WTC11 (cell line): ENCODE measurements around the gene PROM2. TPM values are rescaled to one million over a fixed set of nuclear protein-coding genes. Genes with fewer than 3 reads are reported as not detected.

ENCODE experiments used
- ATAC-seq: fragments of 200-7000 bp; cut with Tn5 transposase; 2 replicates; pipeline ENCODE4 v1.10.0; 2021; ENCODE audit warnings: mild to moderate bottlenecking, moderate library complexity
- CTCF ChIA-PET: fragments of 300-600 bp; sonication (Branson Sonifier 250); formaldehyde crosslinking; loops from one replicate; lab custom pipeline; 2021; ENCODE audit warnings: antibody characterized with exemption; lab: Charles Lee
- POLR2A ChIA-PET: fragments of 350-600 bp; sonication (Branson Sonifier 250); formaldehyde crosslinking; loops from one replicate; lab custom pipeline; 2021; ENCODE audit warnings: antibody characterized with exemption; lab: Charles Lee
- DNase-seq: peaks from one replicate; pipeline ENCODE4 v3.0.0; 2021; ENCODE audit warnings: low spot score
- H3K27ac Mint-ChIP-seq: 2 replicates; pipeline ENCODE4 v1.8.0; 2021; ENCODE audit warnings: mixed read lengths
- H3K27me3 Mint-ChIP-seq: 2 replicates; pipeline ENCODE4 v1.8.0; 2021; ENCODE audit warnings: low read depth, mild to moderate bottlenecking, moderate library complexity, mixed read lengths
- H3K36me3 Mint-ChIP-seq: 2 replicates; pipeline ENCODE4 v1.8.0; 2021; ENCODE audit warnings: mixed read lengths
- H3K4me1 Mint-ChIP-seq: 2 replicates; pipeline ENCODE4 v1.8.0; 2022; ENCODE audit warnings: mixed read lengths
- H3K4me3 Mint-ChIP-seq: 2 replicates; pipeline ENCODE4 v1.8.0; 2021; ENCODE audit warnings: mild to moderate bottlenecking, moderate library complexity, mixed read lengths
- H3K9me3 Mint-ChIP-seq: 2 replicates; pipeline ENCODE4 v1.8.0; 2021; ENCODE audit warnings: mixed read lengths
- ATF1 ChIP-seq: sonication (generic); formaldehyde crosslinking; IDR thresholded peaks from 2 replicates; pipeline ENCODE4 v1.8.1; 2023; ENCODE audit warnings: mild to moderate bottlenecking, moderate library complexity, missing genetic modification reagents
- CREM ChIP-seq: sonication (generic); formaldehyde crosslinking; IDR thresholded peaks from 2 replicates; pipeline ENCODE4 v1.8.1; 2022; ENCODE audit warnings: mild to moderate bottlenecking, missing genetic modification reagents, moderate library complexity
- GABPB1 ChIP-seq: sonication (generic); formaldehyde crosslinking; IDR thresholded peaks from 2 replicates; pipeline ENCODE4 v1.8.1; 2023; ENCODE audit warnings: mild to moderate bottlenecking, missing genetic modification reagents
- GRHL2 ChIP-seq: fragments of 250-450 bp; sonication (Bioruptor Pico); IDR thresholded peaks from 2 replicates; pipeline ENCODE4 v1.8.0; 2022; ENCODE audit warnings: mild to moderate bottlenecking, moderate library complexity; ENCODE audit not compliant: insufficient replicate concordance, severe bottlenecking
- IRF2 ChIP-seq: sonication (generic); formaldehyde crosslinking; IDR thresholded peaks from 2 replicates; pipeline ENCODE4 v1.8.0; 2022; ENCODE audit warnings: low read depth, missing genetic modification reagents, borderline replicate concordance
- MXD4 ChIP-seq: fragments of 250-450 bp; sonication (Bioruptor Pico); IDR thresholded peaks from 2 replicates; pipeline ENCODE4 v1.8.0; 2021; ENCODE audit warnings: mild to moderate bottlenecking, moderate library complexity, borderline replicate concordance
- NFATC4 ChIP-seq: fragments of 250-450 bp; sonication (Bioruptor Pico); IDR thresholded peaks from 2 replicates; pipeline ENCODE4 v1.9.0; 2021; ENCODE audit warnings: mild to moderate bottlenecking
- OVOL2 ChIP-seq: fragments of 250-450 bp; sonication (Bioruptor Pico); IDR thresholded peaks from 2 replicates; pipeline ENCODE4 v1.9.0; 2021; ENCODE audit warnings: mild to moderate bottlenecking, borderline replicate concordance
- SMAD3 ChIP-seq: sonication (generic); formaldehyde crosslinking; IDR thresholded peaks from 2 replicates; pipeline ENCODE4 v1.8.0; 2022; ENCODE audit warnings: missing genetic modification reagents, mild to moderate bottlenecking, borderline replicate concordance
- SP1 ChIP-seq: sonication (generic); formaldehyde crosslinking; conservative IDR thresholded peaks from 2 replicates; pipeline ENCODE4 v1.8.1; 2022; ENCODE audit warnings: missing genetic modification reagents
- TP53 ChIP-seq: sonication (generic); formaldehyde crosslinking; IDR thresholded peaks from 2 replicates; pipeline ENCODE4 v1.8.1; 2023; ENCODE audit warnings: mild to moderate bottlenecking, missing genetic modification reagents
- ZNF219 ChIP-seq: sonication (generic); formaldehyde crosslinking; IDR thresholded peaks from 2 replicates; pipeline ENCODE4 v1.8.0; 2023; ENCODE audit warnings: missing genetic modification reagents, mild to moderate bottlenecking, borderline replicate concordance
- ZNF263 ChIP-seq: sonication (generic); formaldehyde crosslinking; IDR thresholded peaks from 2 replicates; pipeline ENCODE4 v1.8.1; 2022; ENCODE audit warnings: low read depth, mild to moderate bottlenecking, moderate library complexity, missing genetic modification reagents
- ZNF317 ChIP-seq: sonication (generic); formaldehyde crosslinking; IDR thresholded peaks from 2 replicates; pipeline ENCODE4 v1.8.1; 2023; ENCODE audit warnings: low read depth, mild to moderate bottlenecking, moderate library complexity, missing genetic modification reagents, borderline replicate concordance
- total RNA-seq: library from RNA; stranded (reverse); gene quantifications from 3 replicates; pipeline ENCODE4 v1.2.3, GENCODE V29; 2021
- TF ChIP-seq, protein P1 (sequence below): sonication (generic); formaldehyde crosslinking; IDR thresholded peaks from 2 replicates; pipeline ENCODE4 v1.8.0; 2023; ENCODE audit warnings: missing genetic modification reagents
- TF ChIP-seq, protein P2 (sequence below): sonication (generic); formaldehyde crosslinking; IDR thresholded peaks from 2 replicates; pipeline ENCODE4 v1.8.1; 2022; ENCODE audit warnings: mild to moderate bottlenecking, moderate library complexity, missing genetic modification reagents
- TF ChIP-seq, protein P3 (sequence below): sonication (generic); formaldehyde crosslinking; IDR thresholded peaks from 2 replicates; pipeline ENCODE4 v1.8.1; 2022; ENCODE audit warnings: low read depth, mild to moderate bottlenecking, moderate library complexity, missing genetic modification reagents, borderline replicate concordance
- TF ChIP-seq, protein P4 (sequence below): sonication (generic); formaldehyde crosslinking; IDR thresholded peaks from 2 replicates; pipeline ENCODE4 v1.8.1; 2023; ENCODE audit warnings: mild to moderate bottlenecking, missing genetic modification reagents, borderline replicate concordance

PROM2 gene
- total RNA-seq, 1 experiment from 2014 or later, result 8.3 TPM

DNA sequence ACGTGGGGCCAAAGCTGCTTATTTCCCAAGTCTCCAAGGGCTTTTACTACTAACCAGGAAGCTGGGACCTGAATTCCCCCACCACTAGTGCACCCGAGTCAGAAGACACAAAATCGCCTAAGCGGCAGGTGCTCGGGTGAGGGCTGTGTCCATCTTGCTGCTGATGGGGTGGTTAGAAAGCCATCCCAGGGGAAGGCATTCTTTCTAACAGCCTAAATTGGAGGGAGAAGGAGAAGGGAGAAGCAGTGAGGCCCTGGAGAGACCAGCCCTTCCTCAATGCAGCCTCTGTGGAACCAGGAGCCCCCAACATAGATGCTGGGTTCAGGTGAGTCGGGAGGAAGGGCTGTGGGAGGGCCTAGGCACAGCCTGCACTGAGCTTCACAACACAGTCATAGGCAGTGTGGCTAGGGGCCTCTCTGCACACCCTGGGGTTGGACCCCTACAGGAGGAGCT, 1.9 kb upstream of the PROM2 start:
- peaks cover 31% of the 10 kb centered on the region for H3K4me1 Mint-ChIP-seq
- H3K9me3 Mint-ChIP-seq, result no peaks in the 10 kb centered on the region
- DNase-seq, result peak; percentile 3
- H3K27ac Mint-ChIP-seq, result no peak overlapping the region
- H3K4me3 Mint-ChIP-seq, result no peak overlapping the region
- H3K27me3 Mint-ChIP-seq, result no peaks in the 10 kb centered on the region
- CTCF ChIA-PET, result no interaction called here
- TF ChIP-seq ZNF219 (CRISPR knock-in tag) (no peak), CREM (CRISPR knock-in tag) (no peak), OVOL2 (CRISPR knock-in tag) (no peak), MXD4 (CRISPR knock-in tag) (no peak), GRHL2 (CRISPR knock-in tag) (no peak), NFATC4 (CRISPR knock-in tag) (no peak), SP1 (CRISPR knock-in tag) (no peak)
- TF ChIP-seq, protein P1, sequence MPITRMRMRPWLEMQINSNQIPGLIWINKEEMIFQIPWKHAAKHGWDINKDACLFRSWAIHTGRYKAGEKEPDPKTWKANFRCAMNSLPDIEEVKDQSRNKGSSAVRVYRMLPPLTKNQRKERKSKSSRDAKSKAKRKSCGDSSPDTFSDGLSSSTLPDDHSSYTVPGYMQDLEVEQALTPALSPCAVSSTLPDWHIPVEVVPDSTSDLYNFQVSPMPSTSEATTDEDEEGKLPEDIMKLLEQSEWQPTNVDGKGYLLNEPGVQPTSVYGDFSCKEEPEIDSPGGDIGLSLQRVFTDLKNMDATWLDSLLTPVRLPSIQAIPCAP (CRISPR knock-in tag), result no peak
- TF ChIP-seq, protein P2, sequence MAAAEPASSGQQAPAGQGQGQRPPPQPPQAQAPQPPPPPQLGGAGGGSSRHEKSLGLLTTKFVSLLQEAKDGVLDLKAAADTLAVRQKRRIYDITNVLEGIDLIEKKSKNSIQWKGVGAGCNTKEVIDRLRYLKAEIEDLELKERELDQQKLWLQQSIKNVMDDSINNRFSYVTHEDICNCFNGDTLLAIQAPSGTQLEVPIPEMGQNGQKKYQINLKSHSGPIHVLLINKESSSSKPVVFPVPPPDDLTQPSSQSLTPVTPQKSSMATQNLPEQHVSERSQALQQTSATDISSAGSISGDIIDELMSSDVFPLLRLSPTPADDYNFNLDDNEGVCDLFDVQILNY (CRISPR knock-in tag), result no peak
- TF ChIP-seq, protein P3, sequence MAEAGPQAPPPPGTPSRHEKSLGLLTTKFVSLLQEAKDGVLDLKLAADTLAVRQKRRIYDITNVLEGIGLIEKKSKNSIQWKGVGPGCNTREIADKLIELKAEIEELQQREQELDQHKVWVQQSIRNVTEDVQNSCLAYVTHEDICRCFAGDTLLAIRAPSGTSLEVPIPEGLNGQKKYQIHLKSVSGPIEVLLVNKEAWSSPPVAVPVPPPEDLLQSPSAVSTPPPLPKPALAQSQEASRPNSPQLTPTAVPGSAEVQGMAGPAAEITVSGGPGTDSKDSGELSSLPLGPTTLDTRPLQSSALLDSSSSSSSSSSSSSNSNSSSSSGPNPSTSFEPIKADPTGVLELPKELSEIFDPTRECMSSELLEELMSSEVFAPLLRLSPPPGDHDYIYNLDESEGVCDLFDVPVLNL (CRISPR knock-in tag), result no peak
- TF ChIP-seq, protein P4, sequence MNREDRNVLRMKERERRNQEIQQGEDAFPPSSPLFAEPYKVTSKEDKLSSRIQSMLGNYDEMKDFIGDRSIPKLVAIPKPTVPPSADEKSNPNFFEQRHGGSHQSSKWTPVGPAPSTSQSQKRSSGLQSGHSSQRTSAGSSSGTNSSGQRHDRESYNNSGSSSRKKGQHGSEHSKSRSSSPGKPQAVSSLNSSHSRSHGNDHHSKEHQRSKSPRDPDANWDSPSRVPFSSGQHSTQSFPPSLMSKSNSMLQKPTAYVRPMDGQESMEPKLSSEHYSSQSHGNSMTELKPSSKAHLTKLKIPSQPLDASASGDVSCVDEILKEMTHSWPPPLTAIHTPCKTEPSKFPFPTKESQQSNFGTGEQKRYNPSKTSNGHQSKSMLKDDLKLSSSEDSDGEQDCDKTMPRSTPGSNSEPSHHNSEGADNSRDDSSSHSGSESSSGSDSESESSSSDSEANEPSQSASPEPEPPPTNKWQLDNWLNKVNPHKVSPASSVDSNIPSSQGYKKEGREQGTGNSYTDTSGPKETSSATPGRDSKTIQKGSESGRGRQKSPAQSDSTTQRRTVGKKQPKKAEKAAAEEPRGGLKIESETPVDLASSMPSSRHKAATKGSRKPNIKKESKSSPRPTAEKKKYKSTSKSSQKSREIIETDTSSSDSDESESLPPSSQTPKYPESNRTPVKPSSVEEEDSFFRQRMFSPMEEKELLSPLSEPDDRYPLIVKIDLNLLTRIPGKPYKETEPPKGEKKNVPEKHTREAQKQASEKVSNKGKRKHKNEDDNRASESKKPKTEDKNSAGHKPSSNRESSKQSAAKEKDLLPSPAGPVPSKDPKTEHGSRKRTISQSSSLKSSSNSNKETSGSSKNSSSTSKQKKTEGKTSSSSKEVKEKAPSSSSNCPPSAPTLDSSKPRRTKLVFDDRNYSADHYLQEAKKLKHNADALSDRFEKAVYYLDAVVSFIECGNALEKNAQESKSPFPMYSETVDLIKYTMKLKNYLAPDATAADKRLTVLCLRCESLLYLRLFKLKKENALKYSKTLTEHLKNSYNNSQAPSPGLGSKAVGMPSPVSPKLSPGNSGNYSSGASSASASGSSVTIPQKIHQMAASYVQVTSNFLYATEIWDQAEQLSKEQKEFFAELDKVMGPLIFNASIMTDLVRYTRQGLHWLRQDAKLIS (CRISPR knock-in tag), result no peak
- no peaks in the 10 kb centered on the region for H3K36me3 Mint-ChIP-seq
- ATAC-seq, result no peak
- POLR2A ChIA-PET, result no interaction called here

DNA sequence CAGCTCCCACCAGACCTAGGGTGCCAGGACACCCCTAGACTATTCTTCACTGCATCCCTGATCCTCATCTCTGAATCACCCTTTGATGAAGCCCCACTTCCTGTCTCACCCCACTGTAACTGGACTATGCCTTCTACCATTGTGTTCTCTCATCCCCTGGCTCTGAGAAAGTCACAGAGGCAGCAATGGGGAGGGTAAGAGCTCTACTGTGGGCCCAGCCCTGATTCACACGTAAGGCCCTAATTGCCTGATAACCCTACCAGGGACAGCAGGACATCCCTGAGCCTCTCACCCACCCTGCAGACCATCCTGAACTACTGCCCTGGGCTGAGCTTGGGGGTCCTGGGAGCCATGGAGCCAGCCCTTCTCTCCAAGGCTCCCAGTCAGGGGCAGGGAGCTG, 1.5 kb upstream of the PROM2 start:
- H3K4me3 Mint-ChIP-seq, result no peak overlapping the region
- TF ChIP-seq GABPB1 (CRISPR knock-in tag) (no peak), NFATC4 (CRISPR knock-in tag) (no peak)
- TF ChIP-seq, all 79 proteins: peak for 0
- CTCF ChIA-PET, result no interaction called here

DNA sequence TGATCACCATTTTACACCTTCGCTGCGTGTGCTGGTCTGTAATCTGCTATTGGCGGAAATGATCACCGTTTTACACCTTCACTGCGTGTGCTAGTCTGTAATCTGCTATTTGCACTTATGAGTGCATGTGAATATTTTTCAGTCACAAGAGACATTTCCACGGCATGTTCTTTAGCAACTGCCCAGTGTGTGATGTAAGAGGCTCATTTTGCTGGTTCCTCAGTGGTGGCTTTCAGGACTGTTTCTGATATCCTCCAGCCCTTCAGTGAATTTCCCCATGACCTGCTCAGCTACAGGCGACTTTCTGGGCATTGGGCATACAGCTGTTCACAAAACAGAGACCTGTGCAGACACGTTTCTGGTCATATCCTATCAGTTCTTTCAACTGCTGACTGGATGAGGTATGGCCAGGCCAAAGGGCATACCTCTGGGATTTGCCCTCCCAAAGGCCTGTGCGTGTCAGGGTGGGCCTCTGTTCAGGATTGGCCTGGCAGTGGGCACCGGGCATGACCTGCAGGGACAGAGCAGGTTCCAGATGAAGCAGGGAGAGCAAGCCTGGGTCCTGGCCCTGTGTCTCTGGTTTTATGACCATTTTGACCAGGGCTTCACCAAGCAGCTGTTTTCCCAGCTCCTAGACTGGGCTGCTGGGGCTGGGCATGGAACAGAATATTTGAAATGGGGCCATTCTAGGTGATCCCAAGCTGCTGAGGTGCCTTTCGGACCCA, 521 bp upstream of the PROM2 start:
- ATAC-seq (no peak), DNase-seq (no peak)
- Mint-ChIP-seq H3K9me3 (no peaks in the 10 kb centered on the region), H3K27me3 (no peaks in the 10 kb centered on the region), H3K36me3 (no peaks in the 10 kb centered on the region), H3K4me1 (peaks cover 37% of the 10 kb centered on the region), H3K4me3 (no peak overlapping the region), H3K27ac (no peak overlapping the region)
- POLR2A ChIA-PET, result interaction anchor here (0.8 kb wide), 1 partner anchor 22 kb away, joined by 5 read pairs; no protein-coding TSS in a partner anchor
- CTCF ChIA-PET, result interaction anchor here (0.9 to 5.6 kb wide), 7 partner anchors 41 to 196 kb away, joined by 3 to 60 read pairs (median 5); no protein-coding TSS in a partner anchor
- TF ChIP-seq ATF1 (CRISPR knock-in tag) (no peak), ZNF263 (no peak), SMAD3 (CRISPR knock-in tag) (no peak), TP53 (CRISPR knock-in tag) (no peak), ZNF317 (CRISPR knock-in tag) (no peak), IRF2 (CRISPR knock-in tag) (no peak)
- TF ChIP-seq, protein P4 (CRISPR knock-in tag), result no peak

More for the DNA sequence above, 1.5 kb upstream of the PROM2 start:
- POLR2A ChIA-PET, result no interaction called here
- no peak overlapping the region for H3K27ac Mint-ChIP-seq
- H3K27me3 Mint-ChIP-seq, result no peaks in the 10 kb centered on the region
- ATAC-seq, result no peak
- H3K36me3 Mint-ChIP-seq, result no peaks in the 10 kb centered on the region
- peaks cover 35% of the 10 kb centered on the region for H3K4me1 Mint-ChIP-seq
- H3K9me3 Mint-ChIP-seq, result no peaks in the 10 kb centered on the region
- peak; percentile 1 for DNase-seq
